HG03159 (cell line): ENCODE measurements around the gene RUFY1.
"Not testable (repeated sequence)": the region's sequence is repeated elsewhere in the genome, so short reads cannot be mapped to it uniquely, and the experiment has no call there.

Source experiments
- ATAC-seq: cut with Tn5 transposase; IDR thresholded peaks from one replicate; pipeline ENCODE4 v1.9.1; 2021; ENCODE audit warnings: mild to moderate bottlenecking, moderate library complexity; ENCODE audit not compliant: unreplicated experiment

RUFY1 gene

GRCh38 chr5:179534431-179534830 lies 15.9 kb upstream of the RUFY1 start:
- ATAC-seq: peak; percentile 54

- no peak for ATAC-seq
Observed at GRCh38 chr5:179536676-179537075, 13.7 kb upstream of the RUFY1 start.

- no peak for ATAC-seq
Observed at GRCh38 chr5:179542170-179542569, 8.2 kb upstream of the RUFY1 start.

- ATAC-seq: not testable (repeated sequence)
Observed at GRCh38 chr5:179543275-179543674, 7.1 kb upstream of the RUFY1 start.

GRCh38 chr5:179553006-179553405 lies 2.7 kb downstream of the RUFY1 start:
- ATAC-seq: no peak

GRCh38 chr5:179553875-179554274 lies 3.5 kb downstream of the RUFY1 start:
- no peak for ATAC-seq

GRCh38 chr5:179554981-179555380 lies 4.6 kb downstream of the RUFY1 start:
- no peak for ATAC-seq

- ATAC-seq: not testable (repeated sequence)
Observed at GRCh38 chr5:179558261-179558799, 8.0 kb downstream of the RUFY1 start.

GRCh38 chr5:179558932-179559283 lies 8.6 kb downstream of the RUFY1 start:
- no peak for ATAC-seq

- peak; percentile 99 for ATAC-seq
Observed at GRCh38 chr5:179559284-179560252, 9.2 kb downstream of the RUFY1 start.

GRCh38 chr5:179564526-179564925 lies 14.2 kb downstream of the RUFY1 start:
- ATAC-seq: no peak

- no peak for ATAC-seq
Observed at GRCh38 chr5:179568721-179569120, 18.4 kb downstream of the RUFY1 start.

GRCh38 chr5:179572386-179572785 lies 22.0 kb downstream of the RUFY1 start:
- ATAC-seq: no peak

GRCh38 chr5:179577286-179577960 lies 27.1 kb downstream of the RUFY1 start:
- no peak for ATAC-seq

- no peak for ATAC-seq
Observed at GRCh38 chr5:179585941-179586401, 35.6 kb downstream of the RUFY1 start.

GRCh38 chr5:179588166-179588565 lies 37.8 kb downstream of the RUFY1 start:
- ATAC-seq: no peak

GRCh38 chr5:179595916-179596315 lies 45.6 kb downstream of the RUFY1 start:
- no peak for ATAC-seq

- no peak for ATAC-seq
Observed at GRCh38 chr5:179596421-179596820, 46.1 kb downstream of the RUFY1 start.

GRCh38 chr5:179599100-179599499 lies 48.7 kb downstream of the RUFY1 start:
- no peak for ATAC-seq

GRCh38 chr5:179599566-179599965 lies 49.2 kb downstream of the RUFY1 start:
- no peak for ATAC-seq

GRCh38 chr5:179599973-179600372 lies 49.6 kb downstream of the RUFY1 start:
- ATAC-seq: no peak
